ENCODE results near the gene BCS1L. TPM values are rescaled to one million over a fixed set of nuclear protein-coding genes. Genes with fewer than 3 reads are reported as not detected.

The BCS1L gene
- total and polyA plus RNA-seq, 2 of the 13 experiments (the other 11 are each of a cell fraction or from before 2014, with no cell fraction given) = 48.9 to 76.0 TPM

GRCh38 chr2:218671654-218672566 is 12.4 kb downstream of the BCS1L start, which contains the start of the genes RNF25 and STK36 (continued):
- TF ChIP-seq FOXO1 (CRISPR knock-in tag; IDR thresholded peaks at IDR 0.05) (no peak; the same call in 1 of the 2 replicates), PRPF4 (IDR thresholded peaks at IDR 0.05; ENCODE audit: low read depth, low read length, poor library complexity, severe bottlenecking) (no peak), ZNF605 (CRISPR knock-in tag; IDR thresholded peaks at IDR 0.05) (peak; percentile 67; the same call in 1 of the 2 replicates), HOMEZ (CRISPR knock-in tag; IDR thresholded peaks at IDR 0.05; ENCODE audit: low read depth) (no peak), ZNF543 (CRISPR knock-in tag; IDR thresholded peaks at IDR 0.05) (peak; percentile 30; the same call in 1 of the 2 replicates), GLI4 (CRISPR knock-in tag; IDR thresholded peaks at IDR 0.05; ENCODE audit: borderline replicate concordance) (no peak), MNT (IDR thresholded peaks at IDR 0.05) (peak; percentile 16; the same call in 1 of the 2 replicates), ZFYVE20 (CRISPR knock-in tag; IDR thresholded peaks at IDR 0.05; ENCODE audit: borderline replicate concordance, low read depth) (no peak), EEA1 (CRISPR knock-in tag; IDR thresholded peaks at IDR 0.05; ENCODE audit: borderline replicate concordance) (peak; percentile 54; the same call in 1 of the 2 replicates), ZNF550 (CRISPR knock-in tag; IDR thresholded peaks at IDR 0.05; ENCODE audit: borderline replicate concordance) (peak; percentile 88; the same call in 1 of the 2 replicates), TOE1 (CRISPR knock-in tag; IDR thresholded peaks at IDR 0.05) (no peak), ZNF773 (CRISPR knock-in tag; IDR thresholded peaks at IDR 0.05; ENCODE audit: borderline replicate concordance) (0 out of 2 replicates have a peak, but pooled peaks have one; percentile 19), ZNF30 (CRISPR knock-in tag; IDR thresholded peaks at IDR 0.05) (no peak), ZNF724P (CRISPR knock-in tag; IDR thresholded peaks at IDR 0.05; ENCODE audit: borderline replicate concordance) (0 out of 2 replicates have a peak, but pooled peaks have one; percentile 39), NR2F2 (IDR thresholded peaks at IDR 0.05; ENCODE audit: borderline replicate concordance, low read depth) (0 out of 2 replicates have a peak, but pooled peaks have one; percentile 36), ZNF839 (CRISPR knock-in tag; IDR thresholded peaks at IDR 0.05; ENCODE audit: borderline replicate concordance) (peak; percentile 74; the same call in 1 of the 2 replicates), RBM22 (optimal IDR thresholded peaks at IDR 0.05; ENCODE audit: low read length) (peak; percentile 57), ZKSCAN1 (IDR thresholded peaks at IDR 0.05; ENCODE audit: low read length) (no peak)

Data from HepG2 (cell line).